ENCODE results near the gene TARBP1.

The TARBP1 gene

DNA sequence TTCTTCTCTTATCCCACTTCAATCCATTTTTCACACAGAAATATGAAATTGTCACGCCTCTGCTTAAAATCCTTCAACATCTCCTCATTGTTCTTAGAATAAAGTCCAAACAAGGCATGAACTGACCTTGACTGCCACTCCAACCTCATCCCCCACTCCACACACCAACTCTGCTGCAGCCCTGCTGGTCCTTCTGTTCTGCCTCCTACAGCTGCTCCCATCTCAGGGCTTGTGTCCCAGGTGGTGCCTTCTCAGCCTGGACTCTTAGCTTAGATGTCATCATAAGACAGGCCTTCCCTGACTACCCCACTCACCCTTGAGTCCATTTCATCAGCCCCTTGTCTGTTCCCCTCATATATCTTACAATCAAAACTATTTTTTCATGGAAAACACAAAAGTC, 10.4 kb downstream of the TARBP1 start:
- DNase-seq (ENCODE audit: low read depth in 1 of 2, low spot score in 1 of 2) = no peak
- Histone ChIP-seq H3K4me3 (replicated peaks; ENCODE audit: insufficient read depth, low read length) (no peak overlapping the region), H3K27me3 (ENCODE audit: insufficient read depth, poor library complexity, severe bottlenecking) (no peaks in the 10 kb centered on the region), H3K27ac (replicated peaks) (no peak overlapping the region)
- TF ChIP-seq SPI1 (IDR thresholded peaks at IDR 0.05; ENCODE audit: borderline replicate concordance, low read depth) (no peak), POLR2AphosphoS5 (IDR thresholded peaks at IDR 0.05; ENCODE audit: low read depth) (no peak), GABPA (IDR thresholded peaks at IDR 0.05; ENCODE audit: low read depth) (no peak)
- TF ChIP-seq, protein P1, sequence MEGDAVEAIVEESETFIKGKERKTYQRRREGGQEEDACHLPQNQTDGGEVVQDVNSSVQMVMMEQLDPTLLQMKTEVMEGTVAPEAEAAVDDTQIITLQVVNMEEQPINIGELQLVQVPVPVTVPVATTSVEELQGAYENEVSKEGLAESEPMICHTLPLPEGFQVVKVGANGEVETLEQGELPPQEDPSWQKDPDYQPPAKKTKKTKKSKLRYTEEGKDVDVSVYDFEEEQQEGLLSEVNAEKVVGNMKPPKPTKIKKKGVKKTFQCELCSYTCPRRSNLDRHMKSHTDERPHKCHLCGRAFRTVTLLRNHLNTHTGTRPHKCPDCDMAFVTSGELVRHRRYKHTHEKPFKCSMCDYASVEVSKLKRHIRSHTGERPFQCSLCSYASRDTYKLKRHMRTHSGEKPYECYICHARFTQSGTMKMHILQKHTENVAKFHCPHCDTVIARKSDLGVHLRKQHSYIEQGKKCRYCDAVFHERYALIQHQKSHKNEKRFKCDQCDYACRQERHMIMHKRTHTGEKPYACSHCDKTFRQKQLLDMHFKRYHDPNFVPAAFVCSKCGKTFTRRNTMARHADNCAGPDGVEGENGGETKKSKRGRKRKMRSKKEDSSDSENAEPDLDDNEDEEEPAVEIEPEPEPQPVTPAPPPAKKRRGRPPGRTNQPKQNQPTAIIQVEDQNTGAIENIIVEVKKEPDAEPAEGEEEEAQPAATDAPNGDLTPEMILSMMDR (IDR thresholded peaks at IDR 0.05; ENCODE audit: insufficient read depth, low read length) = no peak
- TF ChIP-seq, protein P2, sequence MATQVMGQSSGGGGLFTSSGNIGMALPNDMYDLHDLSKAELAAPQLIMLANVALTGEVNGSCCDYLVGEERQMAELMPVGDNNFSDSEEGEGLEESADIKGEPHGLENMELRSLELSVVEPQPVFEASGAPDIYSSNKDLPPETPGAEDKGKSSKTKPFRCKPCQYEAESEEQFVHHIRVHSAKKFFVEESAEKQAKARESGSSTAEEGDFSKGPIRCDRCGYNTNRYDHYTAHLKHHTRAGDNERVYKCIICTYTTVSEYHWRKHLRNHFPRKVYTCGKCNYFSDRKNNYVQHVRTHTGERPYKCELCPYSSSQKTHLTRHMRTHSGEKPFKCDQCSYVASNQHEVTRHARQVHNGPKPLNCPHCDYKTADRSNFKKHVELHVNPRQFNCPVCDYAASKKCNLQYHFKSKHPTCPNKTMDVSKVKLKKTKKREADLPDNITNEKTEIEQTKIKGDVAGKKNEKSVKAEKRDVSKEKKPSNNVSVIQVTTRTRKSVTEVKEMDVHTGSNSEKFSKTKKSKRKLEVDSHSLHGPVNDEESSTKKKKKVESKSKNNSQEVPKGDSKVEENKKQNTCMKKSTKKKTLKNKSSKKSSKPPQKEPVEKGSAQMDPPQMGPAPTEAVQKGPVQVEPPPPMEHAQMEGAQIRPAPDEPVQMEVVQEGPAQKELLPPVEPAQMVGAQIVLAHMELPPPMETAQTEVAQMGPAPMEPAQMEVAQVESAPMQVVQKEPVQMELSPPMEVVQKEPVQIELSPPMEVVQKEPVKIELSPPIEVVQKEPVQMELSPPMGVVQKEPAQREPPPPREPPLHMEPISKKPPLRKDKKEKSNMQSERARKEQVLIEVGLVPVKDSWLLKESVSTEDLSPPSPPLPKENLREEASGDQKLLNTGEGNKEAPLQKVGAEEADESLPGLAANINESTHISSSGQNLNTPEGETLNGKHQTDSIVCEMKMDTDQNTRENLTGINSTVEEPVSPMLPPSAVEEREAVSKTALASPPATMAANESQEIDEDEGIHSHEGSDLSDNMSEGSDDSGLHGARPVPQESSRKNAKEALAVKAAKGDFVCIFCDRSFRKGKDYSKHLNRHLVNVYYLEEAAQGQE (IDR thresholded peaks at IDR 0.05; ENCODE audit: insufficient replicate concordance, low read depth) = no peak

DNA sequence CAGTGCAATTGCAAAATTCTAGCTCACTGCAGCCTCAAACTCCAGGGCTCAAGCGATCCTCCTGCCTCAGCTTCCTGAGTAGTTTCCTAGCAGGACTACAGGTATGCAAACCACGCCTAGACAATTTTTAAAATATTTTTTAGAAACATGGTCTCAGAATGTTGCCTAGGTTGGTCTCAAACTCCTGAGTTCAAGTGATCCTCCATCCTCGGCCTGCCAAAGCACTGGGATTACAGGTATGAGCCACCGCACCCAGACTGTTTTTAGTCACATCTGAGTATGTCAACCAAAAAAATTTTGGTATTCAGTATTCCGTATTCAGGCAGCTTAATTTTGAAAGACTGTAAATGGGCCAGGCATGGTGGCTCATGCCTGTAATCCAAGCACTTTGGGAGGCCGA, 11.2 kb downstream of the TARBP1 start:
- no peak for DNase-seq (ENCODE audit: low read depth in 1 of 2, low spot score in 1 of 2)
- no peak overlapping the region for H3K27ac ChIP-seq (replicated peaks)
- TF ChIP-seq, protein P1 (IDR thresholded peaks at IDR 0.05; ENCODE audit: insufficient read depth, low read length) = no peak
- TF ChIP-seq POLR2AphosphoS5 (IDR thresholded peaks at IDR 0.05; ENCODE audit: low read depth) (no peak), SPI1 (IDR thresholded peaks at IDR 0.05; ENCODE audit: borderline replicate concordance, low read depth) (no peak), GABPA (IDR thresholded peaks at IDR 0.05; ENCODE audit: low read depth) (no peak)
- TF ChIP-seq, protein P2 (IDR thresholded peaks at IDR 0.05; ENCODE audit: insufficient replicate concordance, low read depth) = no peak
- H3K4me3 ChIP-seq (replicated peaks; ENCODE audit: insufficient read depth, low read length) = no peak overlapping the region
- H3K27me3 ChIP-seq (ENCODE audit: insufficient read depth, poor library complexity, severe bottlenecking) = no peaks in the 10 kb centered on the region

DNA sequence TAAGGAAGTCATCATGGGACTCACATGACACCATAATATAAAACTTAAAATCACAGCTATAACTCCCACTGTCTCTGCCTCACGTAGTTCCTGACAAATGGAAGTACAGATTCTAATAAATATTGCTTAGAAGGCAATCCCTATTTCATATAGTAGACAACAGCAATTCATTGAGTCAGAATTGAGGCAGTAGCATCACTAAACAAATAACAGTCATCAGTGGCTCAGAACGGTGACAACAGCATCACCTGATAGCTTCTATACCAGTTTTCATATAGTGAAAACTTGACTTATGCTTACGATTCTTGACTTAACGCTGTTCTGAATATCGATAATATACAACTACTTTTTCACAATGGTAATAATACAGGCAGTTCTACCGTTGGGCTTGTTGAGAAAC, 12.0 kb downstream of the TARBP1 start:
- no peak overlapping the region for H3K4me3 ChIP-seq (replicated peaks; ENCODE audit: insufficient read depth, low read length)
- H3K27ac ChIP-seq (replicated peaks) = no peak overlapping the region
- no peak for DNase-seq (ENCODE audit: low read depth in 1 of 2, low spot score in 1 of 2)
- TF ChIP-seq, protein P1 (IDR thresholded peaks at IDR 0.05; ENCODE audit: insufficient read depth, low read length) = no peak
- TF ChIP-seq SPI1 (IDR thresholded peaks at IDR 0.05; ENCODE audit: borderline replicate concordance, low read depth) (no peak), GABPA (IDR thresholded peaks at IDR 0.05; ENCODE audit: low read depth) (no peak), POLR2AphosphoS5 (IDR thresholded peaks at IDR 0.05; ENCODE audit: low read depth) (no peak)
- TF ChIP-seq, protein P2 (IDR thresholded peaks at IDR 0.05; ENCODE audit: insufficient replicate concordance, low read depth) = no peak
- H3K27me3 ChIP-seq (ENCODE audit: insufficient read depth, poor library complexity, severe bottlenecking) = no peaks in the 10 kb centered on the region

Data from HL-60 (cell line).